GM18507 (cell line): ENCODE data around the gene LRRC30.

Experiments used
- DNase-seq: peaks from one replicate; pipeline ENCODE4 v3.0.0; 2011; ENCODE audit warnings: low read depth; ENCODE audit not compliant: insufficient read length; ENCODE audit errors: extremely low spot score
- FAIRE-seq: peaks from 2 replicates; lab custom pipeline; 2011; peaks lifted over from hg19 to GRCh38; lab: Jason Lieb, UNC

The LRRC30 gene

DNA sequence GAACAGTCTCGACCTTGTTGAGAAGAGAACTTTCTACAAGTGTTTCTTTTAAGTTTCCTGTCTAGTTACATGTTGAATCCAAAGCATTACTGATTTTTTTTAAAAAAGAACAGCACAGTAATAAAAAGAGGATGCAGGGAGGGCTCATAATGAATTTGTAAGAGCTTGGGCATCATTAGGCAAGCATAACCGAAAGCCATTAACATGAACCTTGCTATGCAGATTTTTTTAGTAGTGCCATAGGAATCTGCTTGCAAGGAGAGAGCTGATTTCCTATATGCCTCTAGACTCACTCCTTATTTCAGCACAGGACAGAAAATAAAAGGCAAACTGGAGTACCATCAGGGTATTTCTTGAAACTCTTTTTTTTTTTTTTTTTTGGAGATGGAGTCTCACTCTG is 5.2 kb downstream of the LRRC30 start:
- no peak for FAIRE-seq
- no peak for DNase-seq

DNA sequence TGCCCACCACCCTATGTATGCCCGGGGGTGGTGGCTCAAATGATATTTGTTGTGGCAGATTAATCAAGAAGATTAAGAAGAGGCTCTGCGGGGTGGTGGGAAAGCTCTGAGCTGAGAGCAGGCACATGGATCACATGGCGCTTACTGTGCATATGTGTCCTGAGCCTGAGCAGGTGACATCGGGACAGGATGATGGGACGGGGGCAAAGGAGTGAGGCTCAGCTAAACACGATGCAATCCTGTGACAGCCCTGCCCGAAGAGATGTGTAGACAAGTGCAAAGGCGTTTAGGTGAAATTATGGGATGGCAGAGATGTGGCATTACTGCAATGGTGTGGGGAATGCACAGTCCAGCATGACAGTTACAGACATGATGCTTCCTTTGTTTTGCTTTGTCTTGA is 6.0 kb downstream of the LRRC30 start:
- FAIRE-seq (no peak), DNase-seq (no peak)

DNA sequence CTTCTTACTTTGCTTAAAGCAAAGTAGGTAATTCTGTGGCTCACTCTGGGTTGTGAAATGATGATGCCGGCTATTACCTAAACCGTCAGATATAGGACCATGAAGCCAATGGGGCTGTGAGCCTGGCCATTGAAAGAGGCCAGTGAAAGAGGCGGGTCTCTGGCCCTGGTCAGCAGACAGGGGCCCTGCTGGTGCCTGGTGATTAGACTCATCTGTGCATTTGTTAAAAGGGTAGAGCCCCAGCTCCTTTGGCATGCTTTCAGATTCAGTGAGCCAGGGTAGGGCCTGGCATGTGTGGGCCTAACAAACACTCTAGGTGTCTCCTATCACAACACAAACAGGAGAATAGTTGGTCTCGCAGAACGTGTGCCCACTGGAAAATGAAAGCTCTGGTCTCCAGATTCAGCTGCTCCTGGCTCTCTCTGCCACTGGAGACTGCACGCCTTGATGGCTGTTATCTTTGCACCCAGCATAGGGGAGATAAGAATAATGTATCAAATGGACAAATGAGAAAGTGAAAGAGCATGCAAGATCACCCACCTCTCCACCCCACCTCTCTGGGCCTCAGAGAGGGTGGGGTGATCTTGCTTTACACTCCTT is 6.9 kb downstream of the LRRC30 start:
- DNase-seq (no peak), FAIRE-seq (no peak)

- DNase-seq (no peak), FAIRE-seq (no peak)
Observed at GRCh38 chr18:7242926-7243325, 12.0 kb downstream of the LRRC30 start.

DNA sequence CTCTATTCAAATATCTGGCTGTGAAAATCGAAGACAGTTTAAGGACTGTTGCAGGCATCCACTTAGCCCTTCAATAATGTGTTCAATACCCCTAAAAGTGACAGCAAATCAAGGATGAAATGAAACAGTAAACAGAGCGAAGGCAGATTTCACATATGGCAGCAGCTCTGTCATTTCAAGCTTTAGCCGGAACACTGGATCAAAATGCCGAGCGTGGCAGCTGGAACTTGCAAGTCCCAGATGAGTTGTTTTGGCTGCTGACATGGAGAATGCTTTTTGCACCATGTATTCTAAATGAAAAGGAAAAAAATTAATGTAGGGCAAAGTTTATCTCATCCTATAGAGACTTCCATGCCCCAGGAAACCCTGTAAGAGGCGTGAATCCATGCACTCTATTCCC is 18.0 kb downstream of the LRRC30 start:
- DNase-seq (no peak), FAIRE-seq (no peak)

GRCh38 chr18:7254163-7254562 is 23.3 kb downstream of the LRRC30 start:
- DNase-seq = no peak
- FAIRE-seq = no peak

GRCh38 chr18:7255054-7255453 is 24.2 kb downstream of the LRRC30 start:
- DNase-seq (no peak), FAIRE-seq (no peak)

GRCh38 chr18:7255643-7256042 is 24.8 kb downstream of the LRRC30 start:
- DNase-seq = no peak
- no peak for FAIRE-seq

DNA sequence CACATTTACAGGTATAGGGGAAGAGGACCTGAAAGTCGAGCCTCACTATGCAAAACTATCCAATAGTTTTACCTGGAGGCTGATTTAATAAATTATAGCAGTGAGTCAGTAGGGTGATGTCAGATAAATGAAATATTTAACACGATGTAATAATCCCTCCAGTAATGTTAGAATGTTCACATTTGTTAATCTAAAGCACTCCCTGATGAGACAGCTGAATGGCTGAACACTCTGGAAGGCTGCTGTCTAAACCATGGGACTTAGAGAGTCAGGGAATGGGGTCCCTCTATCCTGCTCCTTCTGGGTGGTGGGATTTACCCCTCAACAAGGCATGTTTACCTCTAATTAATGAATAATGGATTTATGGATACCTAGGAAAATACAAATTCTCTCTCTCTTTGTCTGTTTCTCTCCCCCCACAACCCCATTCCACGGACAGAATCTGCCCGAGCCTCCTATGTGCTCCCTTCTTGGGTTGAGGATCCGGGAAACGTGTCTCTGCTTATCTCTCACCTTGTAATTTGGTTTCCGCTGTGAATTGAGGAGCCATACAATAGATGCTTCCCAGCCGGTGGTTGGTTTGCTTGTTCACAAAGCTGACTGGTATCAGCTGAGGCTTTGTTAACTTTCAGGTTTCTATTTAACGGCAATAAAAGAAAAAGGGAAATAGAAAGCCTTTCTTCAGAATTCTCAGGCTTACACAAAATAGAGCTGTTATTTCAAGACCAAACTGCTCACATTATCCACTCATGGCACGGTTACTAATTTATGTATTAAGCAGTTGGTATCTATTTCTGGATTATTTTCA is 25.9 kb downstream of the LRRC30 start:
- DNase-seq (no peak), FAIRE-seq (no peak)

DNA sequence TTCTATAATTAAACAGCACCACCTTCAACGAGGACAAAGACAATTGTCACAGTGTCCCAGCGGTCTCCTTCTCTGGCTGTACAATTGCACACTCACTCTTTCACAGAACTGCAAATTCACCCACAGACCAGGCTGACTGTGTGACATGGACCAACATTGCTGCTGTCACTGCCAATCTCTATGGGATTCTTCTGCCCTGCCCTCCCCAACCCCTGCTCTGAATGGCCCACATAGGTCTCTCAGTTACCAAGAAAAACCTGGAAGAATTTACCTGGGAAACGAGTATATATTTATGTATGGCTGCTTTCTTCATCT is 26.5 kb downstream of the LRRC30 start:
- DNase-seq (no peak), FAIRE-seq (no peak)

DNA sequence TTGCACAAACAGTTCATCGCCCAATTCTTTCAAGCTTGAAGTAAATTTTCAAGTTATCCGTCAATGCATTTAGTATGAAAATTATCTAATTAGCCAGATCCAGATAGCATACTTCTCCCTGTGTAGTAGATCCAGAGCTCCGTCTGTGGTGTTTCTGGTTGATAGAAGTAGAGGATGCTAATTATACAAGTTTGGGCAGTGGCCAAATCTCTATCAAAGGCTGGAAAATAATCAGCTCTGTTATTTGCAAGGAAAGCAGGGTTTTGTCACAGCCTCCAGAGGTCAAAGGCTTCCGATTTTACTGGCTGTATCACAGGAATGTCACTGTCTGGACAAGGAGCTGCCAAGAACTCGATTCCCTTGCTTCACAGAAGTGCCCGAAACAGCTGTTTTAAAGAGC is 28.6 kb downstream of the LRRC30 start:
- FAIRE-seq = no peak
- no peak for DNase-seq

DNA sequence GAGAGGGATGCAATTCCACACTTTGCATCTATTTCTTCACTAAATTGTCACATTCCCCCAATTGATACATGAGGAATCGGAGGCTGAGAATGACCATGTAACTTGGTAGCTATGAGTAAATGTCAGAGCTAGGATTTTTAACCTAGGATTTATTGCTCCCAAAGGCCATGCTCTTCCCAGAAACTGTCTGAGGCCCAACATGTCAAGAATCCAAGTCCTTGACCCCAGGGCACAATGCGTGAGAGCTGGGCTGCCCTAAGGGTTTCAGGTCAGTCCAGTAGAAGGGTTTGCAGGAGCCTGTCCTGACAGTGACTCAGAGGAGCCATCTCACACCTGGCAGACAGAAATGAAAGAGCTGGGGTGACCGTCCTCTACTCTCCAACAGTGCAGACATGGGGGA is 30.3 kb downstream of the LRRC30 start:
- DNase-seq = no peak
- no peak for FAIRE-seq

DNA sequence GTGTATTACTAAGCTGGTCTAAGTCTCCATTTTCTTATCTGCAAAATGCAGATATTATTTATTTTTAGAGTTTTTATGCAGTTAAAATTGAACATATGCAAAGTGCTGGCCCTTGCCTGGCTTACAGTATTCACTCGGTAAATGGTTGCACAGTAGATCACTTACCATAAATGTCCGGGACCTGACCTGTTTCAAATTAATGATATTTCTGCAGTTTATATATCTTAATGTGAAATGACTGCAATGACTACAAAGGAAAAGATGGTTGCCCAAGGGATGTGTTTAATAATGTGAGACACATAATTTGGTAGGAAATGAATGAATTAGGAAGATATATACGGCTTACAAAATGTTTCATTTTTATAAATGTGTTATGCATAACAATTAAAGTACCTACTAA is 37.1 kb downstream of the LRRC30 start:
- DNase-seq = no peak
- no peak for FAIRE-seq

DNA sequence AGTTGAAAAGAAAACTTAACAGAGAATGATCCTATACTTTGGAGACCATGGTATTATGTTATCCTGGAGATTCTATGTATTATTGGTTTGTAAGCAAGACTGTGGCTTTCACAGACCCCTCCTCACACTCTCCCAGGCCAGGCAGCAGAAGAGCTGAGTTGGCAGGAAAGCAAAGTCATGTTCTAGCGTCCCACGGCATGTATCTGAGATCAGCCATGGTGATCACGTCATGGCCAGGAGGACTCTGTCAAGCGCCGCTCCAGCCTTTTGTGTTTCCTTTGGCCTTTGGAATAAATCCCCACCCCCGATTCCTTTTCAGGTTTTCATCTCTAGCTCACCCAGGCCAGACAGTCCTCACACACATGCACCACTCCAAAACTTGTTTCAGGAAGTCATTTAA is 39.1 kb downstream of the LRRC30 start:
- FAIRE-seq = no peak
- DNase-seq = no peak

GRCh38 chr18:7272311-7273049 is 41.6 kb downstream of the LRRC30 start:
- no peak for DNase-seq

GRCh38 chr18:7273301-7273921 is 42.5 kb downstream of the LRRC30 start:
- DNase-seq = no peak
- FAIRE-seq = no peak

More at GRCh38 chr18:7272311-7273049, 41.6 kb downstream of the LRRC30 start:
- FAIRE-seq = no peak

DNA sequence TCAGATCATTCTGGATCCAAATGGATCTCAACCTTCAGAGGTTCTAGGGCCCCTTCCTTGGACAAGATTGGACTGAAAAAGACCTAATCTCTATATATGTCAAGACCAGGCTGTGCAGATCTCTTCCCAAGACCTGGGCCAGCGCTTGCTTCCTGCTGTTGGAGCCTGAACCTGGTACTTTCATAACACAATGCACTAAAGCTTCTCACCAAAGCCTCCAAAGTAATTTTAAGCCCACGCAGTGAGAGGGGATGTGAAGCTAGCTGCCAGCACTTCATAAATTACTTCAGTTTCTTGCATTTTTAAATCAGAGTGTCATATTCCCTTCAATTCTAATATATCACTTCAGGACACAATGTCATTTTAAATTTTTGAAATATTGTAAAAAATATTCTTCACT is 50.7 kb downstream of the LRRC30 start:
- DNase-seq = no peak
- FAIRE-seq = no peak
